HS-27A (cell line): ENCODE results near the gene SUPT3H.
A peak's percentile ranks its signal among the peaks of the same experiment; 100 is the strongest.

Experiments
- DNase-seq: peaks from one replicate; pipeline ENCODE4 v3.0.0-alpha.2; 2012; ENCODE audit warnings: low read depth, missing footprints

Gene SUPT3H

DNA sequence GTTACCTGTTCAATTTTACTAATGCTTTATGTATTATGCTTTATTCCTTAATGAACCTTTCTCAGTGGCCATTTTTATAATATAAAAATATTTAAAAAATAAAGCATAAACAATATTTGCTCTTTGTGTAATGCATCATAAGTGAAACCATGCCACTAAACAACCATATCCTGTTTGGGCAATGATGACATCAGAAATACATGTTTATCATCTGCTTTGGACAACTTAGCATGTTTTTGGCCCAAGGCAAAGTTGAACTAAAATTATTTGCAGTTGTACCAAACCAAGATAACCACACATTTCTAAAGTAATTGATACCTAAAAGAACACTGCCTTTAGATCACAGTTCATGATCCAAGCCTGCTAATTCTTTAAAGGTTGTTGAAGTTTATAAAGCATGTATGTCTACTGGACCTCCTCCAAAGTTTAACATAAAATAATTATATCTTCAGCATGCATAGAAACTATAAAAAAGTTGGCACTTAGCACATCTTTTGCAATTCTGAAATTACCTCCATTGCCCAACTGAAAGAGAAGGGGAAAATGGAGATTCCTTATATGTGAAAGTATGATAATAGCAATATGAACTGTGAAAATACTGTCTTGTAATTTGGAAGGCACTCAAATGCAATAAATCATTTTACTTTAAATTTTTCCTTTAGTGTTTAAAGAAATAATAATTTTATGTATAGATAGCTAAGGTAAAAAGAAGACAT, 375.2 kb downstream of the SUPT3H start:
- no peak for DNase-seq

DNA sequence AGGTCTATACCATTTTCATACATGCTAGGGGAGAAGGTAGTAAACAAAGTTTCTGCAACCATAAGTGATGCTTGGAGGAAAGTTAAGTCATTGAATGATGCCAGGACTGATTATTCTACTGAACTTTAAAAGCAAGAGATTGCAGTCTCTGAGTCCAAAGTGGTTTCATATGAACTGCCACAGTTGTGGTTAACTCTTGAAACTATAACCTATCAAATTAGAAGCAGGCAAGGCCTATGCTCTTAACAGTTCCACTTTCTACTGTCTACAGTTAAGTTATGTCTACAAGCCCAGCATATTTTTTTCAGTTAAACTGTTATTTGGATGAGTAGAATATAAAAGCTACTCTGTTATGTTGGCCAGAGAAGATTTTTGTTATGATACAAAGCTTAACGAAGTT, 376.1 kb downstream of the SUPT3H start:
- DNase-seq, result no peak

DNA sequence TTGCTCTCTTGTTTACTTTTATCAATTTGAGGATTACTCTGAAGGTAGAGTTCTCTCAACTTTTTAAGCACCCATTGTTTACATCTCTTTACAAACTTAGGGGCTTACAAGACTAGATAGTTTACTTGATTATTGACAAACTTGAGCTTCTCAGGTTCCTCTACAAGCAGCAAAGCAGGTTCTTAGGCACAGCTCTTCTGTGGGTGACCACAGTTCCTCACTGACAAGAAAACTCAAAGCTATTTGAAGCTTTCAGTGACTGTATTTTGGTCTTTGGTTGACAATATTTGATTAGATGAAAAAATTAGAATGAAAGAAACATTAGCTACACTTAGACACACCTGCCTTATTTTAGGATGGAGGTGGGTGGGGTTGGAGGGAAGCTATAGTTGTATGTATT, 376.9 kb downstream of the SUPT3H start:
- no peak for DNase-seq

DNA sequence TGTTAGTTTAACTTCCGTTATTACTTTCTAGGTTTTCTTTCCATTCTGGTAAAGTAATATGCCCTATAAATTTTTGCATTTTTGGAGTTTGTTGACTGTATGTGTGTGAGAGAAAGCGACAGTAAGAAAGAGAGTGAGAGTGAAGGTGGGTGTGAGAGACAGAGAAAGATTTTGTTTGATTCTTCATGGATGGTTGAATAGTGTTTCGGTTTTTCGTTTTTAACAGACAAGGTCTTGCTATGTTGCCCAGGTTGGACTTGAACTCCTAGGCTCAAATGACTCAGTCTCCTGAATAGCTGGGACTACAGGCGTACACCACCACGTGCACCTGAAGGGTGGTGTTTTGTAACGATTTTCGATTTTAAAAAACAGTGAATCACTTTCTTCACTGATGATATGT, 378.7 kb downstream of the SUPT3H start:
- no peak for DNase-seq

DNA sequence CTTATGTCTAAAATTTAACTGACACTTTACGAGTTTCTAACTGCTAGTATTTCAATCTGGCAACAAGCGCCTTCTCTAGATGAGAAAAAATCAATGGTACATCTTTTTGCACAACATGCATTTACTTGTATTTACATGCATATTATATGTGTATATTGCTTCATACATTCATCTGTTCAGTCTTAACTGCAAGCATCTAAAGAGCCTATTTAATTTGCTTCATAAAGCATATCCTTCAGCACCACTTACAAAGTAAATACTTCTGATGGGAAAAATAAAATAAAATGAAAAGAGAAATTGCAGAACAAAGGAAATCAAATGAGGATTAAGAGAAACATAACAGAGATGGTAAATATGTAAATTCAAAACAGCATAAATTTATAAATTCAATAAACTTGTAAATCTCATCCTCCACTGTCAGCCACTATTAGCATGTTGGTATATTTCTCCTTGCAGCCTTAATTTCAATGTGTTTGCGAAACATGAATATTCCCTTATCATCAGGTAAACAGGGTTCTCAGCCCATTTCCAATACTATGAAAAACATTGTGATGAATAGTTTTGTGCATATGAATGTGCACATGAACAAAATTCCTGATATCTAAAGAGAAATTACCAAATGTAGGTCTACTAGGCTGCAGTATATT, 382.1 kb downstream of the SUPT3H start:
- no peak for DNase-seq

DNA sequence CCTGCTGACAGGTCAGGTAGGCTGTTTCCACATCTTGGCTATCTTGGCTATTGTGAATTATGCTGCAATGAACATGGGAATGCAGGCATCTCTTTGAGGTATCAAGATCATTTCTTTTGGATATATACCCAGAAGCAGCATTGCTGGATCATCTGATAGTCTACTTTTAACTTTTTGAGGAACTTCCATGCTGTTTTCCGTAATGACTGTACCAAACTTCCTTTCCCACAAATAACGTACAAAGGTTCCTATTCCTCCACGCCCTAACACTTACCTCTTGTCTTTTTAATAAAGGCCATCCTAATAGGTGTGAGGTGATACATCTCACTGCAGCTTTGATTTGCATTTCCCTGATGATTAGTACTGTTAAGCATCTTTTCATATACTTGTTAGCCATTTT, 388.3 kb downstream of the SUPT3H start:
- DNase-seq, result no peak

DNA sequence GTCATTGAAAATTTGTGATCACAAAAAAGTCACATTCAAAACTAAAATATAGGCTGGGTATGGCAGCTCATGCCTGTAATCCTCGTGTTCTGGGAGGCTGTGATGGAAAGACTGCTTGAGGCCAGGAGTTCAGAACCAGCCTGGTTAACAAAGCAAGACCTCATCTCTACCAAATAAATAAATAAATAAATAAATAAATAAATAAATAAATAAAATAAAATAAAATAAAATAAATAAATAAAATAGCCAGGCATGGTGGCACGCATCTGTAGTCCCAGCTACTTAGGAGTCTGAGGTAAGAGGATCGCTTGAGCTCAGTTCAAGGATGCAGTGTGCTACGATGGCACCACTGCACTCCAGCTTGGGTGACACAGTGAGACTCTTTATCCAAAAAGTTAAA, 392.7 kb downstream of the SUPT3H start:
- DNase-seq, result no peak

DNA sequence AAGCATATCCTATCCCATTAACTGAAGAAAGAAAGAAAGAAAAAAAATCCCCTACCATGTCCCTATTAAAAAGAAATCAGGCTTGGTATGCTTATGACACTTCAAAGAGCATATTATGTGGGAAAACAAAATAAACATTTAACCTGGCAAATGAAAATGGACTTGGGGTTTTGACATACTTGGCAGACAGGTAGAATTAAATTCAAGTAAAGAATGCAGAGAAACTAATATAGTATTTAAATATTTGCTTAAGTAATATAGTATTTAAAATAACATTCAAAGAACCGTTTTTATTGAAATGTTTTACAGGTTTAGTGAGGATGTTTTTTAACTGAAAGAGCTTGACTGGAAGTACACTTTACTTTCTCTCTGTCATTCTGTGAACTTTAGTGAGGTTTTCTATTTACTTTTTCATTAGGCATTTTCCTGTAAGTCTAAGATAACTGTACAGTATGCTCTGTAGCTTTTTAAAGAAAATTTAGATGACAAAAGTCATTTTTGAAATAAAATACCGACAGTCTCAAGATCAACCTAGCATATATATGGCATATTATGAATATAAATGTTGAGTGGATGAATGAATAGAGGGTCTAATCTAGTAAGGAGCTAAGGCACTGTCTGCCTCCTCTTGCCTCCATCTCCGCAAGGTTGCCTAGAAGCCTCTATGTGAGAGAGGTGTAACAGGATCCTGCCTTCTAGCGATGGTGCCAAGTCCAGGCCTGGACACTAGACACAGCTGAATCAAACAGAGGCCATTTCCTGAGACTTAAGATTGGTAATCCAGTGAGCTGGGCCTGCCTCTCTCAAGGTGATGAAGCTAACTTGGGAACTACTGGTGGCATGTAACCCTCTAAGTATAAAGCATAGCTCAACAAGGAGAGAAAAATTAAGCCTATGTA, 394.0 kb downstream of the SUPT3H start:
- DNase-seq, result no peak

DNA sequence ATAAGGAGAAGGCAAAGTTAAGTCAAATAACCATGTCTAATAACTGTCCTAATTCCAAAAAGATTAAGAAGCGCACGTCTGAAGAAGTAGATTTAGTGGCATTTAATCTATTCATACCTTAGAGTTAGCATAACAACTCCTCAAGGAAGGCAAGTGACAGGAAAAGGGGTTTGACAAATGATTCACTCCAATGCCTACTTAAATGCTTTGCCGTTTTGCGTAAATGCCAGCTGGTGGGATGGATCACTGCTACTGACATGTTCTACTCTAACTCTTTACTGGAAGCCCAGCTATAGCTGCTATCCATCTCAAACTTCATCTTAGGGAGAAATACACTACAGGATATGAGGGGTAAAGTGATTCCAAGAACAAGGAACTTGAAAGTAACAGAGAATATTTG, 396.9 kb downstream of the SUPT3H start:
- no peak for DNase-seq

DNA sequence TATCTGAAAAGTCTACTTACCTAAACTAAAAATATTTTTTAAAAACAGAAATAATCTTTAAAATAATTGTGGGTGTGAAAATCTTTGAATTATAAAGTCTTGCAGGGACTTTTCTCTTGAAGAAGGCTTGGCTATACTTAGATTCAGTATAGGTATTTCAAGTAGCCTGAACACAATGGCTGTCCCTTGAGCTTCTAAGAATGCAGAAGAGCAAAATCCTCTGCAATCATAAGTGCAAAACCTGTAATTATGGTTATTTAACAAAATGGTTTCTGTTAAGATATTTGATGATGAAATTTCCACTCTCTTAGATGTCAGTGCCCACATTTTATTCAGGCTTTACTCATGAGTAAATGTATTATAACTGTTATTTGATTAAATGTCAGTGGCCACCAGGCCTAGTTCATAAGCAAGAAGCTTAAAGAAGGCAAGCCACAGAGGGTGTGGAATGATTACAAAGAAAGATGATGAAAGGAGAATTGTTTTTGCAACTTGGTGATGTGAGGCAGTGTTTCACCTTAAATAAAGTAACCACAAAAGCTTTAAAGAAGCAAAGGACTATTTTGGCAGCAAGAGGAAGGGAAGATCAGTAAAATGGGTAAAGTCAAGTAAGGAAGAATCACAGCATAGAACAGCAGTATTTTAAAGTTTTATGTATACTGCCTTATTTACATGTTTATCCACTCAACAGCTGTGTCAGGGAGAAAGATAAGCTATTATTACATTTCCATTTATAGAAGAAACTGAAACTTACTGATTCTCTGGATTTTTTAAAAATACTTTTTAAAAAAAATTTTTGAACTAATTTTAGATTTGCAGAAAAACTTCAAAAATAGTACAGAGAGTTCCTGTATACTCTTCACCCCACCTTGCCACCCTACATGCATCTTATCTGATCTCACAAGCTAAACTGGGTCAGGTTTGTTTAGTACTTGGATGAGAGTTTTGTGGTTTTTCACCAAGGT, 400.8 kb downstream of the SUPT3H start:
- no peak for DNase-seq

DNA sequence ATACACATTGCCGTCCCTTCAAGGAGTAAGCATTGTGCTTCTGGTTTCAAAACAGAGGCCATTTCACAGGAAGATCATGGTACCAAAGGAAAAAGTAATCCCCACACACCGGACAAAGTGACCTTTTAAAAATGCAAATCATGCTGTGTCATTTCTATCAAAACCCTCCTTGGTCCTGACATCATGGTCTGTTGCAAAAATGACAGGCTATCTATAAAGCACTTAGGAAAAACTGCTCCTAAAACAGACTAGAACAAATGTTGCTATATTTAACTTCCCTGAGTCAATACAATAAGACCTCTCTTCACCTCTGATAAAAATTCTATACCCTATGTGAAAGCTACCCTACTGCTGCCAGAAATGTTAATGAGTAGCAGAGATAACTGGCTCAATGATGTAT, 403.2 kb downstream of the SUPT3H start:
- DNase-seq, result no peak

DNA sequence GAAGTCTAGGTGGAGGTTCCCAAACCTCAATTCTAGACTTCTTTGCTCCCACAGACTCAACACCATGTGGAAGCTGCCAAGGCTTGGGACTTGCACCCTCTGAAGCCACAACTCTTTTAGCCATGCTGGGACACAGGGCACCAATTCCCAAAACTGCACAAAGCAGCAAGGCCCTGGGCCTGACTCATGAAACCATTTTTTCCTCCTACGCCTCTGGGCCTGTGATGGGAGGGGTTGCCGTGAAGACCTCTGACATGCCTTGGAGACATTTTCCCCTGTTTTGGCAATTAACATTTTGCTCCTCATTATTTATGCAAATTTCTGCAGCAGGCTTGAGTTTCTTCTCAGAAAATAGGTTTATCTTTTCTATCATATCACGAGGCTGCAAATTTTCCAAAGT, 405.0 kb downstream of the SUPT3H start:
- no peak for DNase-seq

DNA sequence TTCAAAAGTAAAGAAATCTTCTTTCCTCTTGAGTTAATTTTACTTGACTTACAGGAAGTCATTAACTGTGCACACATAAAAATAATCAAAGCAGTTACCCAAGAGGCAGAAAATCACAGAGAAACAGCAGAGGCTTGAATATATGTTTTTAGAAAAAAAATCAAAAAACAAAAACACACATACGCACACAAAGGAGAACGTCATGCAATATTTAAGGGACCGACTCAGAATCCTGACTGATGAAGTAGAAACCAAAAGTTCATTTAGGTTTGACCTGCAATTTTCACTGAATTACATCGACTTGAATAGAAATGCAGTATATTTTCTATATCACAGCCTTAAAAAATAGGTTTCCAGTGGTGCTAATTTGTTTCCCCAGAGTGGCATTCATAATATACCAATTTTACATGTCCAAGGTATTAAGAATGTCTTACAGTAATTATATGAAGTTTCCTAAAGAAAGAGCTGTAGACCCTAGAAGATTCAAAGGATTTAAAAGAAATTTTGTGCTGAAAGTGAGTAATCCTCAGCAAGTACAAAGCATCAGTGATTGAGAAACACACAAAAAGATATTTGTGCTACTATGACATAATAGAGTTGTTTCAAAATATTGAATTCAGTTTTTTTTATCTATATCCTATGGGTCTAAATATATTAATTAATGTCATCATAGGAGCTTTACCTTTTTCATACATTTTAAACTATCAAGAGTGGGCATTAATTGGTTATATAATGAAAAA, 408.1 kb downstream of the SUPT3H start:
- DNase-seq, result no peak

DNA sequence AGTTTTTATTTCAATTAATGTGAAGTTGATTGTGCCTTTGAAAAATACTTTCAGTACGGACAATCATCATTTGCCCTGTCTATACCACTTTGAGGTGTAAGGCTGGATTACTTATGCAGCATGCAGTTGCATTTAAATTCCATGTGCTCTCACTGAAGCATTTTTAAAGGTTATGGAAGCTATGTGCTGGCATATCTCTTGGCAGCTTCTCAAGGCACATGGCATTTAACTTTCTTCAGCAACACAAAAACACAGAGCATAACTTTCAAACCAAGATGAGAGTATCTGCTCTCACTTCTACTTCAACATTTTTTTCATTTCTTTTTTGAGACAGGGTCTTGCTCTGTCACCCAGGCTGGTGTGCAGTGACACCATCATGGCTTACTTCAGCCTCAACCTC, 410.3 kb downstream of the SUPT3H start:
- no peak for DNase-seq

DNA sequence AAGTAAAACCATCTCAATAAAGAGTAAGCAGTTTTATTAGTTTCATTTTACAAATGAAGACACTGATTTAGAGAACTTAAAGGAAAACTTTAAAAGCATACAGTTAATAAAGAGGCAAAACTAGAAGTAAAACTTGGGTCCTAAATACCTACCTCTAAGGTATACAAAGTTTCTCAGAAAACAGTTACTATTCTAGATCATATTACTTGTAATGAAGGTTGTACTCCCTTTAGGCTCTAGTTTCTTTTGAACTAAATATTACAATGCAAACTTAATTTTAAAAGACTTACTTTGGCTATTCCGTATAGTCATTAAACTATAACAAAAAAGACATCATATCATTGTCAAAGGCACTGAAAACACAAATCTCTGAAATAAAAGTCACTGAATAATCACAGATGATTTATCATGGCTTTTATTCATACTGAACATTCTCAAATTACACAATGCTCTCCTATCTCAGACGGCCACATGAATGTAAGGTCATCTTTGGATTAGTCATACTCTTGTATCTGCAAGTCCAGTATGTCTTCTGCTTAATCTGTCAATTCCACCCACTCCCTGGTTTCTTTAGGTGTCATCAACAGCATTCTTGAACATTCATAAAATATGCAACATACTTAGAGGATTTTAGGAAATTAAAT, 411.2 kb downstream of the SUPT3H start:
- peak; percentile 41 for DNase-seq

DNA sequence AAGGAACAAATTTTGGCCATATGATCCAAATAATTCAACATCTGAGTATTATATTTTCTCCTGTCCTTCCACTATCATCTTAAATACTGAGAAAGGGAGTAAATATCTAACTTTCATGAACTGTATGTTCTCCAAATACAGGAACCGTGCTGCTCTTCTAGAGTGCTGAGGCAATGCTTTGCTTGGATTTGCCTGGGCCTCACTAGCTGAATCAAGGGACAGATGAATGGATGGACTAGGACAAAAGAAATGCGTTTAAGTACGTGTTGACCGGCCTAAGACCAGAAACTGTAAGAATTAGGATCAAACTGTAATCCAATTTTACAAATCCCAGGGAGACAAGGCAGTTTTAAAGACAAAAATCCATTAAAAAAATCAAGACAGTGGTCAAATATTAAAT, 412.0 kb downstream of the SUPT3H start:
- DNase-seq, result no peak

DNA sequence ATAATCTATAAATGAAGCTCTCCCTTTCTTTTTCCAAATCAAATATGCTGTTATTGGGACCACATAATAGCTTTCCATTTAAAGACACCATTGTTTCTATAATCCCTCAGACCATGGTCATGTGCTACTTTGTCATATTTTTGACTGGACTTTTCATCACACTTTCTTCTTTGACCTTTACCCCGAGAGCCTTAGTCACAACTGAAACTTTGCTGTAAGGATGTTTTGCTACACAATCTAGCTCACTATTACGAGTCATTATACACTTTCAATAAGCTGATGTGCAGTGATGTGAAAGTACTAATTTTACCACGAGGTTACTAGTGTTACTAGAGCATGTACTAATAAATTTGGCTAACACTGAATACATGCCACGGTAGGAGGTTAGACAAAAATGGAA, 416.8 kb downstream of the SUPT3H start:
- no peak for DNase-seq

DNA sequence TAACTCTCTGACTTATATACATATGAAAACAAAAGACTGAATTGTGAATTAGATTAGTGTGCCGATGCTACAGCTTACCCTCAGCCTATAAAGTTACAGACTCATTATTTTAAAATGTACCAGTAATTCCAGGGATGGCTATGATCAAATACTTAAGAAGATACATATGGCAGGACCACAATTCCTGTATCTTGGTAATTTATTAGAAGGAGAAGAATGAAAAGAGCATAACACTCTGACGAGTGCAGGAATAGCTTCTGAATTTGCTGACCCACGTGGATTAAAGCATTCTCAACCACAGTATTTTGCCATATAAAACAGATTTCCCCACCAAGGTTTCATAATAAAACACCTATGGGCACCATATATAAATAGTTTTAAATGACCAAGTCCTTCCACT, 418.1 kb downstream of the SUPT3H start:
- DNase-seq, result no peak

DNA sequence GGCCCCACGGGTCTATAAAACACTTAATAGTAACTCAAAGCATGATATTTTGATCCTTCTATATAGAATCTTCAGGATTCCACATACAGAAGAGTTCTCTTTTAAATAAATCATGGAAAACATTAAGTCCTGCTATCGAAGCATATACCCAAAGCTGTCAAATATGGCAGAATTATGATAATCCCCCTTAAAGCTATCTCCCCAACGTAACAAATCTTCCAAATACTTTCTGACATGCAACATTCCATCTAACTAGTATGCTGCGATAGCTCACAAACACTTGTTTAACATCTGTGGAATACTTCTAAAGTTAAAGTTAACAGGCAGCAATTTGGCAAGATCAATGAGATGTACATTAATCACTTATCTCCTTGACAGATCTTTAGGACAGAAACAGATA, 420.6 kb downstream of the SUPT3H start:
- DNase-seq, result no peak

DNA sequence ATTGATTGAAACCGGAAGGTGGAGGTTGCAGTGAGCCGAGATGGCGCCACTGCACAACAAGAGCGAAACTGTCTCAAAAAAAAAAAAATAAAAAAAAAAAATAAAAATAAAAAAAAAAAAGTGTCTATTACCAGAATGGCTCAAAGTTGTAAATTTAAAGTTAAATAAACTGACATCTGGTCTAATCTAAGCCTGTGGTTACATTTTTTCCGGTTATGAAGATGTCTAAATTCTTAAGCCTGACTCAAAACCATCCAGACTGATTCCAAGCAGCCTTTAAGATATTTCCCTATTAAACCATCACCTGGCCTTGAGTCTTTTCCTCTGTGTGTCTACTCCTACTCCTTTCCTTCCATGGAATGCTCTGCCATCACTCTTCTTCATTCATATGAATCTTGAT, 421.3 kb downstream of the SUPT3H start:
- DNase-seq, result peak; percentile 14

DNA sequence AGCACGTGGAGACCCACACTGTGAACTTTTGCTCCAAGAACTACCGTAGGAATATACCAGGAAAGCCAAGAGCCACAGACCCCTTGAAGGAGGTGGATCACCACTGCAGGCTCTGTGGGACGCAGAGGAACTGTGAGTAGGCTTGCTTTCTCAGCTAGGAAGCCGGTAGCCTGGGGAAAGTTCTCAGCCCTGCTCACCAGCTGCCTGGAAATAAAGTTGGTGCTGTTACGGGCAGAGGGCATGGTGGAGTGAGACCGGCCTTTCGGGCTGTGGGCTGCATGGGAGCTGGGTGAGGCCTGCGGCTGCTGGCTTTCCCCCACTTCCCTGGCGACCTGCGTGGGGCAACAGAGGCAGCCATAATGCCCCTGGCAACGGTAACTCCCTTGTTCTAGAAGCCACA, 422.6 kb downstream of the SUPT3H start:
- DNase-seq, result no peak
